GM19240 (cell line): ENCODE data around the gene PPP1R37.

Experiments used
- DNase-seq: peaks from one replicate; pipeline ENCODE4 v3.0.0; 2011; ENCODE audit warnings: low spot score; ENCODE audit not compliant: insufficient read length

The PPP1R37 gene

GRCh38 chr19:45151821-45152503 lies 59.0 kb downstream of the PPP1R37 start:
- no peak for DNase-seq

GRCh38 chr19:45152504-45153338 lies 59.7 kb downstream of the PPP1R37 start:
- DNase-seq = no peak

GRCh38 chr19:45153339-45154063 lies 60.5 kb downstream of the PPP1R37 start:
- no peak for DNase-seq

- DNase-seq = no peak
These were observed 61.3 kb downstream of the PPP1R37 start for GRCh38 chr19:45154064-45154827.

GRCh38 chr19:45156011-45156630 lies 63.1 kb downstream of the PPP1R37 start:
- DNase-seq = no peak

GRCh38 chr19:45156751-45157150 lies 63.8 kb downstream of the PPP1R37 start:
- no peak for DNase-seq

GRCh38 chr19:45158503-45159209 lies 65.7 kb downstream of the PPP1R37 start:
- no peak for DNase-seq

GRCh38 chr19:45159210-45159970 lies 66.4 kb downstream of the PPP1R37 start:
- no peak for DNase-seq

GRCh38 chr19:45159971-45160324 lies 67.0 kb downstream of the PPP1R37 start:
- DNase-seq = no peak

GRCh38 chr19:45160870-45161737 lies 68.1 kb downstream of the PPP1R37 start, which contains the start of gene NKPD1:
TSS of gene NKPD1 (minus strand) at chr19:45160982. CDS start at chr19:45160150, 832 bp downstream.
- DNase-seq = no peak

GRCh38 chr19:45161738-45162607 lies 69.0 kb downstream of the PPP1R37 start:
- DNase-seq = no peak

- DNase-seq = no peak
These were observed 69.7 kb downstream of the PPP1R37 start for GRCh38 chr19:45162608-45163143.

- DNase-seq = no peak
These were observed 70.2 kb downstream of the PPP1R37 start for GRCh38 chr19:45163156-45163555.

- no peak for DNase-seq
These were observed 70.9 kb downstream of the PPP1R37 start for GRCh38 chr19:45163751-45164460.

GRCh38 chr19:45164577-45165335 lies 71.8 kb downstream of the PPP1R37 start:
- no peak for DNase-seq

- DNase-seq = no peak
These were observed 73.8 kb downstream of the PPP1R37 start for GRCh38 chr19:45166723-45167252.
